ENCODE data around the gene POMGNT2. TPM values are rescaled to one million over a fixed set of nuclear protein-coding genes. Genes with fewer than 3 reads are reported as not detected.

Gene POMGNT2
- polyA plus RNA-seq, 1 of the 3 experiments (the other 2 are of a cell fraction): 20.6 TPM

- Histone ChIP-seq H3K9me2 (no peaks in the 10 kb centered on the region), H3K9me3 (no peaks in the 10 kb centered on the region), H3K4me2 (no peak overlapping the region), H3K36me3 (replicated peaks in 1 of 2; ENCODE audit: control insufficient read depth in 1 of 2, insufficient read depth in 2 of 2, low read length in 1 of 2) (no peaks in the 10 kb centered on the region), H3K4me1 (ENCODE audit: control insufficient read depth in 1 of 2, insufficient read depth in 2 of 2, low read depth in 1 of 2, low read length in 1 of 2) (no peaks in the 10 kb centered on the region; a peak in 1 of 4 replicates), H3F3A (replicated peaks; ENCODE audit: insufficient read depth) (no peaks in the 10 kb centered on the region), H3K4me3 (ENCODE audit: low read depth in 2 of 2, low read length in 1 of 2) (no peak overlapping the region), H3K27me3 (ENCODE audit: insufficient read depth) (no peaks in the 10 kb centered on the region), H3K79me2 (ENCODE audit: insufficient read depth) (no peaks in the 10 kb centered on the region), H4K20me1 (ENCODE audit: insufficient read depth) (no peaks in the 10 kb centered on the region), H3K9ac (no peak overlapping the region), H2AFZ (ENCODE audit: low read depth) (no peak overlapping the region), H3K27ac (ENCODE audit: low read depth in 2 of 2, low read length in 1 of 2) (no peak overlapping the region)
- TF ChIP-seq GATA2 (CRISPR knock-in tag; IDR thresholded peaks at IDR 0.05) (no peak), RXRA (IDR thresholded peaks at IDR 0.05; ENCODE audit: borderline replicate concordance, low read depth) (no peak), FOXM1 (IDR thresholded peaks at IDR 0.05; ENCODE audit: low read depth) (no peak), IRF3 (IDR thresholded peaks at IDR 0.05; ENCODE audit: low read depth, low read length) (no peak), JUND (IDR thresholded peaks at IDR 0.05) (no peak), EP300 (IDR thresholded peaks at IDR 0.05; ENCODE audit: borderline replicate concordance in 1 of 2, low read depth in 1 of 2, low read length in 1 of 2) (no peak)
- DNase-seq: no peak
- ChIA-PET POLR2A (no interaction called here), CTCF (interaction anchor here (0.6 to 1.1 kb wide), 2 partner anchors 75 to 89 kb away, joined by 3 to 4 read pairs; no protein-coding TSS in a partner anchor)
- WGBS (ENCODE audit: low lambda C conversion rate): 13% methylated on average over 9 of the region's 9 CpGs
Observed at GRCh38 chr3:43036621-43037423, 69.1 kb downstream of the POMGNT2 start.

- Histone ChIP-seq H3K4me2 (no peak overlapping the region), H2AFZ (ENCODE audit: low read depth) (no peak overlapping the region), H3K27ac (ENCODE audit: low read depth in 2 of 2, low read length in 1 of 2) (no peak overlapping the region), H3K4me1 (ENCODE audit: control insufficient read depth in 1 of 2, insufficient read depth in 2 of 2, low read depth in 1 of 2, low read length in 1 of 2) (no peaks in the 10 kb centered on the region; a peak in 1 of 4 replicates), H4K20me1 (ENCODE audit: insufficient read depth) (no peaks in the 10 kb centered on the region), H3K27me3 (ENCODE audit: insufficient read depth) (no peaks in the 10 kb centered on the region), H3K36me3 (replicated peaks in 1 of 2; ENCODE audit: control insufficient read depth in 1 of 2, insufficient read depth in 2 of 2, low read length in 1 of 2) (no peaks in the 10 kb centered on the region), H3F3A (replicated peaks; ENCODE audit: insufficient read depth) (no peaks in the 10 kb centered on the region), H3K79me2 (ENCODE audit: insufficient read depth) (no peaks in the 10 kb centered on the region), H3K9ac (no peak overlapping the region), H3K9me3 (no peaks in the 10 kb centered on the region), H3K9me2 (no peaks in the 10 kb centered on the region), H3K4me3 (ENCODE audit: low read depth in 2 of 2, low read length in 1 of 2) (no peak overlapping the region)
- POLR2A ChIA-PET: no interaction called here
- WGBS (ENCODE audit: low lambda C conversion rate): 11% methylated on average over 4 of the region's 5 CpGs
- TF ChIP-seq ELF1 (IDR thresholded peaks at IDR 0.05) (no peak), IRF3 (IDR thresholded peaks at IDR 0.05; ENCODE audit: low read depth, low read length) (no peak), TAF1 (IDR thresholded peaks at IDR 0.05; ENCODE audit: borderline replicate concordance, low read depth, low read length) (no peak), EZH2phosphoT487 (IDR thresholded peaks at IDR 0.05; ENCODE audit: borderline replicate concordance, low read depth) (no peak), RXRA (IDR thresholded peaks at IDR 0.05; ENCODE audit: borderline replicate concordance, low read depth) (no peak), NFIC (IDR thresholded peaks at IDR 0.05; ENCODE audit: borderline replicate concordance) (no peak), FOSL2 (IDR thresholded peaks at IDR 0.05; ENCODE audit: borderline replicate concordance, low read depth) (no peak), MXI1 (IDR thresholded peaks at IDR 0.05; ENCODE audit: low read depth, low read length) (no peak), RFX5 (IDR thresholded peaks at IDR 0.05; ENCODE audit: low read length) (no peak)
- no peak for DNase-seq
- CTCF ChIA-PET: interaction anchor here (0.6 to 1.1 kb wide), 2 partner anchors 74 to 88 kb away, joined by 3 to 4 read pairs; no protein-coding TSS in a partner anchor
Observed at GRCh38 chr3:43035801-43036365, 70.0 kb downstream of the POMGNT2 start.
